Activated CD4-positive, alpha-beta T cell treated with anti-CD3 and anti-CD28 coated beads for 36 hours (primary cell): ENCODE results near the gene HARS1. TPM values are rescaled to one million over a fixed set of nuclear protein-coding genes. Genes with fewer than 3 reads are reported as not detected.
"Not testable (repeated sequence)": the region's sequence is repeated elsewhere in the genome, so short reads cannot be mapped to it uniquely, and the experiment has no call there.

ENCODE experiments used
- ATAC-seq: fragments of 200-7000 bp; cut with Tn5 transposase; one replicate; pipeline ENCODE4 v1.10.0; 2021; ENCODE audit warnings: mild to moderate bottlenecking, moderate library complexity
- CTCF ChIA-PET: fragments of 350-600 bp; sonication (Branson Sonifier 250); formaldehyde crosslinking; loops from one replicate; lab custom pipeline; 2021; ENCODE audit warnings: antibody characterized with exemption; lab: Charles Lee
- POLR2A ChIA-PET: fragments of 350-600 bp; sonication (Branson Sonifier 250); formaldehyde crosslinking; loops from one replicate; lab custom pipeline; 2021; ENCODE audit warnings: antibody characterized with exemption, inconsistent platforms; lab: Charles Lee
- DNase-seq: peaks from one replicate; pipeline ENCODE4 v3.0.0-alpha.2; 2020
- H3K27ac Mint-ChIP-seq: one replicate; pipeline ENCODE4 v1.8.0; 2021; ENCODE audit warnings: mixed read lengths
- H3K27me3 Mint-ChIP-seq: one replicate; pipeline ENCODE4 v1.8.0; 2021; ENCODE audit warnings: mixed read lengths
- H3K36me3 Mint-ChIP-seq: one replicate; pipeline ENCODE4 v1.8.0; 2021; ENCODE audit warnings: low read depth, mixed read lengths
- H3K4me1 Mint-ChIP-seq: one replicate; pipeline ENCODE4 v1.8.0; 2021; ENCODE audit warnings: mixed read lengths
- H3K4me3 Mint-ChIP-seq: one replicate; pipeline ENCODE4 v1.8.0; 2021; ENCODE audit warnings: mild to moderate bottlenecking, moderate library complexity, mixed read lengths
- H3K9me3 Mint-ChIP-seq: one replicate; pipeline ENCODE4 v1.8.0; 2021; ENCODE audit warnings: low read depth, mixed read lengths
- intact Hi-C, 2 experiments: fragments of 100-400 bp; cut with DNase I in 1 of 2; cut with micrococcal nuclease in 1 of 2; formaldehyde crosslinking; loops; one replicate each; pipeline versions ENCODE4 v1.14.2 to v1.15.1; 2022 to 2024; cut with DNase I, micrococcal nuclease
- total RNA-seq, 2 experiments: library from RNA; stranded (reverse); gene quantifications; one replicate each; pipeline ENCODE4 v1.2.3, GENCODE V29; 2021

HARS1 gene
- total RNA-seq, 2 experiments from 2014 or later = 83.3 to 91.0 TPM

DNA sequence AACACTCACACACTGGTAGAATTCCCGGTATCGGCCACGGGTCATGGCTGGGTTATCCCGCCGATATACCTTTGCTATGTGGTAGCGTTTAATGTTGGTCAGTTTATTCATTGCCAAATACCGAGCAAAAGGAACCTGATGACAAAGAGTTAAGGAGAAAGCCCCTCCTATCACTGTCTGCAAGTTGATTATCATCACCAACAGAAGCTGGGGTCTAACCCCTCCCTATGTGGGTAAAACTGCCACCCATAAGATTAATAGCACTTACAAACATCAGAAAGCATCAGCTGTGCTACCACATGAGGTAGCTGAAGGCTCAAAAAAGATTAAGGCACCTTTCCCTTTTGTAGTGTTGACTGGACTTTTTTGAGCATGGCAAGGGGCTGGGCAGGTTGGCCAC lies 12.2 kb downstream of the HARS1 start:
- no peak for ATAC-seq
- Mint-ChIP-seq H3K27ac (no peak overlapping the region), H3K9me3 (no peaks in the 10 kb centered on the region), H3K4me3 (no peak overlapping the region), H3K27me3 (no peaks in the 10 kb centered on the region), H3K4me1 (peaks cover 3% of the 10 kb centered on the region), H3K36me3 (peaks cover 32% of the 10 kb centered on the region)
- CTCF ChIA-PET = interaction anchor here (1.8 kb wide), 1 partner anchor 10 kb away, joined by 7 read pairs; no protein-coding TSS in a partner anchor
- intact Hi-C loops = no loop called here
- POLR2A ChIA-PET = no interaction called here
- DNase-seq = no peak

DNA sequence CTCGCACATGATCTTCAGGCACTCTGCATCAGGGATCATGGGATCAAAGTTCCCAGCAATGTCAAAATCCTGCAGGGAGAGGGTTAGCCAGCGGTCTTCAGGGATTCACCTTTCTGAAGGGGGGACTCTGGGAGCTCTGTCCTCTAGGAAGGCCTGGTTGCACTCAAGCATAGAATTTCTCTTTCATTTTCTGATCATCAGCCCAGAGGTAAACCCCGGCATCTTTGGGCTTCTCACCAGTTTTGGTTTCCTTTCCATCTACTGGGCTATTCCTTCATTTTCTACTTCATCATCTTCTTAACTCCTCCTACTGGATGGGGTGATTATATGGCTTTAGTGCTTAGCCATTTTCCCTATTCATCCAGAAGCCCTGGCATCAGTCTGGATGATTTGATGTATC lies 13.2 kb downstream of the HARS1 start:
- CTCF ChIA-PET = no interaction called here
- no peak overlapping the region for H3K4me3 Mint-ChIP-seq
- peak overlapping the region; percentile 55 for H3K27ac Mint-ChIP-seq
- no peaks in the 10 kb centered on the region for H3K27me3 Mint-ChIP-seq
- H3K9me3 Mint-ChIP-seq = no peaks in the 10 kb centered on the region
- DNase-seq (no peak), ATAC-seq (peak; percentile 42)
- intact Hi-C loops = no loop called here
- H3K4me1 Mint-ChIP-seq = peaks cover 3% of the 10 kb centered on the region
- H3K36me3 Mint-ChIP-seq = peaks cover 33% of the 10 kb centered on the region
- POLR2A ChIA-PET = no interaction called here

DNA sequence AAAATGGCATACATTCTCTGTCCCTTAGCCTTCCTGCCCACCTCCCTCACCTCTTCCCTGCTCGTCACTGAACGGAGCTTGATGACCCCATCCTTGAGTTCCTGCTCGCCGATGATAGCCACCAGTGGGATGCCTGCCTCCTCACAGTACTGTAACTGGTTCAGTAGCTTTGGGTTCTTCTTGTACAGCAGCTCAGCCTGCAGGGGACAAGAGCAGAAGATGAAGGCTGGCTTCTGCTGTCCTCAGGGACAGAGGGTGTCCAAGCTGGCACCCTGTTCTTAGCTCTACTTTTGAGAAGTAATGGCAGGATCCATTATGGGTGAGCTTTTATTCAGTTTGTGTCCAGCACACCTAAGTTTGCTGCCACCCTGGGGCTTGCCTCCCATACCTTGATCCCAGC lies 16.5 kb downstream of the HARS1 start:
- H3K4me1 Mint-ChIP-seq = peaks cover 3% of the 10 kb centered on the region
- H3K36me3 Mint-ChIP-seq = peaks cover 38% of the 10 kb centered on the region
- H3K27ac Mint-ChIP-seq = no peak overlapping the region
- ChIA-PET POLR2A (interaction anchor here (0.6 kb wide), 1 partner anchor 941 kb away, joined by 3 read pairs; no protein-coding TSS in a partner anchor), CTCF (interaction anchor here (0.7 kb wide), 1 partner anchor 27 kb away, joined by 3 read pairs; no protein-coding TSS in a partner anchor)
- ATAC-seq (no peak), DNase-seq (no peak)
- H3K27me3 Mint-ChIP-seq = no peaks in the 10 kb centered on the region
- H3K4me3 Mint-ChIP-seq = no peak overlapping the region
- H3K9me3 Mint-ChIP-seq = no peaks in the 10 kb centered on the region
- intact Hi-C loops = no loop called here

DNA sequence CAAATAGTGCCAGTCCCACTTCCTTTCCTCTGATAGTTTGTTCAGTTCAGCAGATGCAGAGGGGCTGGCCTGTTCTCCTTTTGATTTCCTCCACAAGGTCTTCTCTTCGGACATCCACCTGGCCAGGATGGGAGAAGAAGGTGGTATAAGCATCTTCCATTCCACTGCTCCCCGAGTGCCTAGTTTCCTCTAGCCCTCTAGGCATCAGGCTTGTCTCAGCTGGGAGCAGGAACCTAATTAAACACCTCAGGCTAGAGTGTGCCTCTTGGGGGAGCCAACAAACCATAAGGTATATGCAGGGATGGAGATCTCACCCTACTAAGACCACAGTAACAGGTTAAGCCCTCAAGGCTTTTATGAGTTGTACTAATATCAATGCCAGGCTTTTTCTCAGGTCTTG lies 17.0 kb downstream of the HARS1 start:
- no peaks in the 10 kb centered on the region for H3K27me3 Mint-ChIP-seq
- POLR2A ChIA-PET = interaction anchor here (0.7 kb wide), 1 partner anchor 17 kb away, joined by 3 read pairs; the partner anchor contains the start of genes HARS1 and HARS2
- ATAC-seq = peak; percentile 18
- peaks cover 42% of the 10 kb centered on the region for H3K36me3 Mint-ChIP-seq
- peaks cover 3% of the 10 kb centered on the region for H3K4me1 Mint-ChIP-seq
- no peak overlapping the region for H3K27ac Mint-ChIP-seq
- no peak for DNase-seq
- intact Hi-C loops = no loop called here
- CTCF ChIA-PET = interaction anchor here (0.7 kb wide), 1 partner anchor 26 kb away, joined by 3 read pairs; no protein-coding TSS in a partner anchor
- H3K4me3 Mint-ChIP-seq = no peak overlapping the region
- no peaks in the 10 kb centered on the region for H3K9me3 Mint-ChIP-seq

DNA sequence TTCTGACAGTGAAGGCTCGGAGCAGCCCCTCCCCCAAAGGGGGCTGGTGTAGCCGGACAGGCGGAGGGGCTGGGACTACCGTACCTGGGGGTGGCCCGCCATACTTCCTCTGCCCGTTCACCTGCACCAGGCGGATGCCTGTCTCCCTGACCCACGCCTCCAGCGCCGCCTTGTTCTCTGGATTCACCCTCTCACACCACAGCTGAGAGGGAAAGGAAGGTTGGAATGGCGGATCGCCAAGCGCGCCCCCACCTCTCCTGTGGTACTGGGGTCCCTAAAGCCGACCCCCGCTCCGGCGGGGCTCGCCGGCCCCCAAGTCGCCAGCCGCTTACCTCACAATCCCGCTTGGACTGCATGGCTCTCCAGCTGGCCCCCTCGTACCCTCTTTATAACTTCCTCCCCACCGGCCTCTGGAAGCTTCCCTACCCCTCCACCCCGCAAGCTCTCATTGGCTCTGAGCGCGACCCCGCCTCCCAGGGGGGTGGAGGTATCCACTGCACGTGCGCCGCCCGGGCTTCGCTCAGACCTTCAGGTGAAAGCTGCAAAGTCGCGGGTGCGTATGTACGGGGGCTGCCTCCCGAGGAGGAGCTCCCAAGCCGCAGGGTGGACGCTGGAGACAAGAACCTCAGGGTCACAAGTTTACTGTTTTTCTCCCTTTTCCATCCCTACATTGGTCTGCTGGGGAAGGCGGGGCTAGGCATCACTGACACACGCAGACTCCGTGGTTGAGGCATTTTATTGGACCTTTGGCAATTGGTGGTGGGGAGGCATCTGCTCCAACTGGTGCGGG lies 17.8 kb downstream of the HARS1 start, which contains the start of gene DND1:
TSS of gene DND1 (minus strand) at position 390 of the 790 bp plus-strand sequence. CDS start at position 356, 34 bp downstream.
- DNase-seq (no peak), ATAC-seq (no peak)
- no peak within 1 kb of the TSS for H3K4me3 Mint-ChIP-seq
- peaks cover 3% of the 10 kb centered on the region for H3K4me1 Mint-ChIP-seq
- ChIA-PET CTCF (no interaction called here), POLR2A (interaction anchor here (0.7 kb wide), 1 partner anchor 17 kb away, joined by 3 read pairs; the partner anchor contains the start of genes HARS1 and HARS2)
- H3K36me3 Mint-ChIP-seq = peaks cover 47% of the 10 kb centered on the region
- no peaks in the 10 kb centered on the region for H3K27me3 Mint-ChIP-seq
- no peaks in the 10 kb centered on the region for H3K9me3 Mint-ChIP-seq
- no peak within 1 kb of the TSS for H3K27ac Mint-ChIP-seq
- intact Hi-C loops = no loop called here

- ChIA-PET POLR2A (interaction anchor here (1.2 kb wide), 1 partner anchor 27 kb away, joined by 4 read pairs; no protein-coding TSS in a partner anchor), CTCF (interaction anchor here (0.9 kb wide), 1 partner anchor 28 kb away, joined by 3 read pairs; the partner anchor contains the start of gene ZMAT2)
- peaks cover 48% of the 10 kb centered on the region for H3K36me3 Mint-ChIP-seq
- DNase-seq (peak; percentile 27), ATAC-seq (no peak)
- H3K9me3 Mint-ChIP-seq = no peaks in the 10 kb centered on the region
- no peaks in the 10 kb centered on the region for H3K27me3 Mint-ChIP-seq
- H3K4me3 Mint-ChIP-seq = no peak overlapping the region
- intact Hi-C loops = no loop called here
- no peak overlapping the region for H3K27ac Mint-ChIP-seq
- H3K4me1 Mint-ChIP-seq = peaks cover 3% of the 10 kb centered on the region
Observed at GRCh38 chr5:140672455-140673186, 18.5 kb downstream of the HARS1 start.

DNA sequence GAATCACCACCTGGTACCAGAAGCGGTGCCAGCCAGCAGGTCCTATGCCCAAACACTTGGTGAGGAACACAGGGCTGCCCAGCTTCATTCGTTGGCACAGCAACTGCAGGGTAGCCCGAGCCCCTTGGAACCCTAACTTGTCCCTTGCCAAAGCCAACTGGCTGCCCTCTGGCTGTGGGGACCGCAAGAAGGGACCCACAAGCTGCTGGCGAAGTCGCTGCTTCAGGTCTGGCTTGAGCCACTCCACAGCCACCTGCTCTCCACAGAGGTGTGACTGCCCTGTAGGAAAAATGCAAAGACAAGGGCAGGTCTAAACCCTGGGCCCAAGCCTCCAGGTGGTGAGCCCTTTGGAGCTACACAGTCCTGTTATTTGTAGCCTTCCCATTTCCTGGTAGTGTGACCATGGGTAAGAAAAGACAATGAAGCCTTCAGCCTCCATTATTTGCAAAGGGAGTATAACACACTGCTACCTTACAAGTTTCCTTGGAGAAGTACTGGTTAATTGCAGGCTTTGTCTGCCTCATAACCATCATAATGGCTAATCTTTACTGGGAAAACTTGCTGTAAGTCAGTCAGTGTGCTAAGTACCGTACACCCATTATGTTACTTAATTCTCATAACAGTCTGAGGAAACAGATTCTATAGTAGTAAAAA lies 19.6 kb downstream of the HARS1 start:
- H3K27ac Mint-ChIP-seq = no peak overlapping the region
- DNase-seq (no peak), ATAC-seq (no peak)
- peaks cover 13% of the 10 kb centered on the region for H3K4me1 Mint-ChIP-seq
- peaks cover 55% of the 10 kb centered on the region for H3K36me3 Mint-ChIP-seq
- ChIA-PET POLR2A (interaction anchor here (1.2 kb wide), 1 partner anchor 26 kb away, joined by 4 read pairs; no protein-coding TSS in a partner anchor), CTCF (interaction anchor here (0.9 kb wide), 1 partner anchor 29 kb away, joined by 3 read pairs; the partner anchor contains the start of gene ZMAT2)
- no peaks in the 10 kb centered on the region for H3K9me3 Mint-ChIP-seq
- no peaks in the 10 kb centered on the region for H3K27me3 Mint-ChIP-seq
- intact Hi-C loops = no loop called here
- H3K4me3 Mint-ChIP-seq = no peak overlapping the region

GRCh38 chr5:140671035-140671434 lies 20.1 kb downstream of the HARS1 start:
- H3K4me3 Mint-ChIP-seq, DNase-seq, H3K27me3 Mint-ChIP-seq, intact Hi-C loops, CTCF ChIA-PET, POLR2A ChIA-PET, H3K9me3 Mint-ChIP-seq, H3K27ac Mint-ChIP-seq, ATAC-seq: not testable (repeated sequence)
- Mint-ChIP-seq H3K36me3 (peaks cover 57% of the 10 kb centered on the region), H3K4me1 (peaks cover 19% of the 10 kb centered on the region)

GRCh38 chr5:140664359-140665119 lies 26.6 kb downstream of the HARS1 start, which contains the start of gene WDR55:
Gene WDR55 (plus strand): TSS chr5:140664904. CDS start chr5:140664913, 9 bp downstream.
- intact Hi-C loops = loop anchor here (1.0 to 2.0 kb wide), 7 partner anchors 17 to 263 kb away; partner anchors contain the start of genes ANKHD1 (in 2 of the 2), APBB3 (in 2 of the 2), HARS1 (in 2 of the 2) and HARS2 (in 2 of the 2)
- Mint-ChIP-seq H3K27me3 (no peaks in the 10 kb centered on the region), H3K4me1 (peaks cover 28% of the 10 kb centered on the region), H3K36me3 (peaks cover 57% of the 10 kb centered on the region), H3K4me3 (peak within 1 kb of the TSS; percentile 98), H3K9me3 (no peaks in the 10 kb centered on the region), H3K27ac (peak within 1 kb of the TSS; percentile 96)
- peak; percentile 96 for ATAC-seq
- POLR2A ChIA-PET = interaction anchor here (0.6 to 2.6 kb wide), 9 partner anchors 17 to 559 kb away, joined by 3 to 17 read pairs (median 3); partner anchors contain the start of genes ANKHD1, EIF4EBP3, HARS1 and HARS2
- peak; percentile 97 for DNase-seq
- CTCF ChIA-PET = interaction anchor here (0.7 to 1.5 kb wide), 3 partner anchors 17 to 256 kb away, joined by 3 to 5 read pairs (median 4); partner anchors contain the start of genes EIF4EBP3, IK and NDUFA2

DNA sequence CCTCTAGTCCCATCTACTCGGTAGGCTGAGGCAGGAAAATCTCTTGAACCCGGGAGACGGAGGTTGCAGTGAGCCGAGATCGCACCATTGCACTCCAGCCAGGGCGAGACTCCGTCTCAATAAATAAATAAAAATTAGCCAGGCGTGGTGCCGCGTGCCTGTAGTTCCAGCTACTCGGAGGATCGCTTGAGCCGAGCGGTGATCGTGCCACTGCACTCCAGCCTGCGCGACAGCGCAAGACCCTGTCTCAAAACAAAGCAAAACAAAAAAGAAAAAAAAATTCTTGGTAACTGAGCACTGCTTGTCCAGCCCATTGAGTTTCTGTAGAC lies 27.2 kb downstream of the HARS1 start:
- intact Hi-C loops = loop anchor here (1.0 to 2.0 kb wide), 7 partner anchors 17 to 263 kb away; partner anchors contain the start of genes ANKHD1 (in 2 of the 2), APBB3 (in 2 of the 2), HARS1 (in 2 of the 2) and HARS2 (in 2 of the 2)
- peaks cover 28% of the 10 kb centered on the region for H3K4me1 Mint-ChIP-seq
- ATAC-seq (no peak), DNase-seq (no peak)
- no peaks in the 10 kb centered on the region for H3K9me3 Mint-ChIP-seq
- ChIA-PET POLR2A (interaction anchor here (0.6 to 2.6 kb wide), 5 partner anchors 17 to 559 kb away, joined by 3 to 17 read pairs (median 4); partner anchors contain the start of genes EIF4EBP3, HARS1, HARS2 and IK), CTCF (interaction anchor here (0.6 to 1.5 kb wide), 4 partner anchors 16 to 255 kb away, joined by 3 to 5 read pairs (median 4); partner anchors contain the start of genes EIF4EBP3, IK and NDUFA2)
- H3K4me3 Mint-ChIP-seq = peak overlapping the region; percentile 98
- peaks cover 56% of the 10 kb centered on the region for H3K36me3 Mint-ChIP-seq
- H3K27me3 Mint-ChIP-seq = no peaks in the 10 kb centered on the region
- H3K27ac Mint-ChIP-seq = peak overlapping the region; percentile 96
